HL-60/S4 treated with phorbol 12-myristate 13-acetate at 8.2 ng/mL for 4 days and 3 days (cell line): ENCODE measurements around the gene LRRC74A.

Experiments
- in situ Hi-C: fragments of 300-500 bp; cut with MboI; formaldehyde crosslinking; loops from 2 replicates; pipeline ENCODE4 v1.15.0; 2022; ENCODE audit warnings: low sequenced_read_pairs

The LRRC74A gene

GRCh38 chr14:76808011-76808410 is 18.2 kb upstream of the LRRC74A start:
- in situ Hi-C loops, result no loop called here

GRCh38 chr14:76808990-76809389 is 17.2 kb upstream of the LRRC74A start:
- in situ Hi-C loops, result no loop called here

GRCh38 chr14:76810525-76810924 is 15.7 kb upstream of the LRRC74A start:
- in situ Hi-C loops, result no loop called here

GRCh38 chr14:76810953-76811400 is 15.2 kb upstream of the LRRC74A start:
- in situ Hi-C loops, result no loop called here

GRCh38 chr14:76811561-76811960 is 14.6 kb upstream of the LRRC74A start:
- in situ Hi-C loops, result no loop called here

GRCh38 chr14:76812093-76812421 is 14.2 kb upstream of the LRRC74A start:
- in situ Hi-C loops, result no loop called here

- in situ Hi-C loops, result no loop called here
Observed at GRCh38 chr14:76812422-76813383, 13.5 kb upstream of the LRRC74A start, which contains the start of gene ANGEL1. Gene ANGEL1, minus strand, starts transcription at chr14:76812882. Its CDS starts 55 bp downstream, at chr14:76812827.

GRCh38 chr14:76814726-76815645 is 11.2 kb upstream of the LRRC74A start:
- in situ Hi-C loops, result no loop called here

GRCh38 chr14:76820700-76821099 is 5.5 kb upstream of the LRRC74A start:
- in situ Hi-C loops, result no loop called here

- in situ Hi-C loops, result no loop called here
Observed at GRCh38 chr14:76827696-76828296, 1.6 kb downstream of the LRRC74A start.

- in situ Hi-C loops, result no loop called here
Observed at GRCh38 chr14:76828339-76829012, 2.3 kb downstream of the LRRC74A start.

GRCh38 chr14:76829013-76829365 is 2.8 kb downstream of the LRRC74A start:
- in situ Hi-C loops, result no loop called here

GRCh38 chr14:76829650-76830421 is 3.6 kb downstream of the LRRC74A start:
- in situ Hi-C loops, result no loop called here

- in situ Hi-C loops, result no loop called here
Observed at GRCh38 chr14:76830556-76830955, 4.3 kb downstream of the LRRC74A start.

GRCh38 chr14:76832503-76832988 is 6.3 kb downstream of the LRRC74A start:
- in situ Hi-C loops, result no loop called here

- in situ Hi-C loops, result no loop called here
Observed at GRCh38 chr14:76833011-76833410, 6.8 kb downstream of the LRRC74A start.

GRCh38 chr14:76834241-76834661 is 8.0 kb downstream of the LRRC74A start:
- in situ Hi-C loops, result no loop called here

GRCh38 chr14:76836029-76836630 is 9.9 kb downstream of the LRRC74A start:
- in situ Hi-C loops, result no loop called here

GRCh38 chr14:76837524-76837923 is 11.3 kb downstream of the LRRC74A start:
- in situ Hi-C loops, result no loop called here
